ENCODE data around the gene PSEN2.

DNA sequence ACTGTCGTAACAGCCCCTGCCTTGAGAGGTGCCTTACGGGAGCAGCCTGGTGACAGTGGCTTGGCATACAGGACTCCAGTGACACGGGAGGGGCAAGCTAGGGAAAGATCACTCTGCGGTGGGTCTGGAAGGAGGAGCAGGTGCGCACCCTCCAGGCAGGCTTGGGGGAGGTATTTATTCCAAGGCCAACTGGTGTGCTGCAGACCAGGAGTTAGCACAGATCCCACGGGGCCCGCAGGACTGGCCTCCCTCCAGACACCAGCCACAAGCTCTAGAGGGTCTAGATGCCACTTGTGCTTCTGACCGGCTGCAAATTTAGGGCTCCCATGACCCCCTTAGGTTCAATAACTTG, 22.1 kb downstream of the PSEN2 start:
- TF ChIP-seq, protein P1, sequence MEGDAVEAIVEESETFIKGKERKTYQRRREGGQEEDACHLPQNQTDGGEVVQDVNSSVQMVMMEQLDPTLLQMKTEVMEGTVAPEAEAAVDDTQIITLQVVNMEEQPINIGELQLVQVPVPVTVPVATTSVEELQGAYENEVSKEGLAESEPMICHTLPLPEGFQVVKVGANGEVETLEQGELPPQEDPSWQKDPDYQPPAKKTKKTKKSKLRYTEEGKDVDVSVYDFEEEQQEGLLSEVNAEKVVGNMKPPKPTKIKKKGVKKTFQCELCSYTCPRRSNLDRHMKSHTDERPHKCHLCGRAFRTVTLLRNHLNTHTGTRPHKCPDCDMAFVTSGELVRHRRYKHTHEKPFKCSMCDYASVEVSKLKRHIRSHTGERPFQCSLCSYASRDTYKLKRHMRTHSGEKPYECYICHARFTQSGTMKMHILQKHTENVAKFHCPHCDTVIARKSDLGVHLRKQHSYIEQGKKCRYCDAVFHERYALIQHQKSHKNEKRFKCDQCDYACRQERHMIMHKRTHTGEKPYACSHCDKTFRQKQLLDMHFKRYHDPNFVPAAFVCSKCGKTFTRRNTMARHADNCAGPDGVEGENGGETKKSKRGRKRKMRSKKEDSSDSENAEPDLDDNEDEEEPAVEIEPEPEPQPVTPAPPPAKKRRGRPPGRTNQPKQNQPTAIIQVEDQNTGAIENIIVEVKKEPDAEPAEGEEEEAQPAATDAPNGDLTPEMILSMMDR (IDR thresholded peaks at IDR 0.05; ENCODE audit: poor library complexity): no peak
- TF ChIP-seq EZH2 (IDR thresholded peaks at IDR 0.05; ENCODE audit: borderline replicate concordance): no peak
- TF ChIP-seq EZH2phosphoT487 (IDR thresholded peaks at IDR 0.05; ENCODE audit: low read depth, severe bottlenecking, unreplicated experiment): no peak

Data from hepatocyte (in vitro differentiated cells).